HG03378 (cell line): ENCODE results near the gene GPR179.

ENCODE experiments used
- ATAC-seq: cut with Tn5 transposase; IDR thresholded peaks from one replicate; pipeline ENCODE4 v1.9.1; 2021; ENCODE audit warnings: mild to moderate bottlenecking, moderate library complexity; ENCODE audit not compliant: unreplicated experiment

GPR179 gene

GRCh38 chr17:38344420-38344745, 627 bp upstream of the GPR179 start:
- no peak for ATAC-seq

GRCh38 chr17:38342886-38343607, 709 bp downstream of the GPR179 start:
- no peak for ATAC-seq

GRCh38 chr17:38341035-38341721, 2.6 kb downstream of the GPR179 start:
- no peak for ATAC-seq

GRCh38 chr17:38339891-38340290, 3.9 kb downstream of the GPR179 start:
- ATAC-seq = no peak

GRCh38 chr17:38338535-38338934, 5.2 kb downstream of the GPR179 start:
- ATAC-seq = no peak

- no peak for ATAC-seq
These were observed 5.7 kb downstream of the GPR179 start for GRCh38 chr17:38338053-38338452.

- no peak for ATAC-seq
These were observed 6.9 kb downstream of the GPR179 start for GRCh38 chr17:38336838-38337237.

- ATAC-seq = no peak
These were observed 9.0 kb downstream of the GPR179 start for GRCh38 chr17:38334480-38335364.

- ATAC-seq = no peak
These were observed 10.0 kb downstream of the GPR179 start for GRCh38 chr17:38333635-38334295.

- ATAC-seq = no peak
These were observed 11.0 kb downstream of the GPR179 start for GRCh38 chr17:38332735-38333134.

- ATAC-seq = no peak
These were observed 12.8 kb downstream of the GPR179 start for GRCh38 chr17:38330941-38331411.

GRCh38 chr17:38329808-38330730, 13.7 kb downstream of the GPR179 start:
- ATAC-seq = no peak

- ATAC-seq = no peak
These were observed 14.5 kb downstream of the GPR179 start for GRCh38 chr17:38329284-38329683.

- ATAC-seq = no peak
These were observed 15.1 kb downstream of the GPR179 start for GRCh38 chr17:38328620-38329019.

- no peak for ATAC-seq
These were observed 15.8 kb downstream of the GPR179 start for GRCh38 chr17:38327936-38328335.

GRCh38 chr17:38326996-38327792, 16.6 kb downstream of the GPR179 start:
- ATAC-seq = no peak

- no peak for ATAC-seq
These were observed 18.4 kb downstream of the GPR179 start for GRCh38 chr17:38325221-38325851.

GRCh38 chr17:38324772-38325171, 19.0 kb downstream of the GPR179 start:
- ATAC-seq = no peak
